HG03439 (cell line): ENCODE results near the gene FADS2.

Experiments
- ATAC-seq: cut with Tn5 transposase; IDR thresholded peaks from one replicate; pipeline ENCODE4 v1.9.1; 2021; ENCODE audit warnings: mild to moderate bottlenecking, moderate library complexity; ENCODE audit not compliant: unreplicated experiment

Gene FADS2

DNA sequence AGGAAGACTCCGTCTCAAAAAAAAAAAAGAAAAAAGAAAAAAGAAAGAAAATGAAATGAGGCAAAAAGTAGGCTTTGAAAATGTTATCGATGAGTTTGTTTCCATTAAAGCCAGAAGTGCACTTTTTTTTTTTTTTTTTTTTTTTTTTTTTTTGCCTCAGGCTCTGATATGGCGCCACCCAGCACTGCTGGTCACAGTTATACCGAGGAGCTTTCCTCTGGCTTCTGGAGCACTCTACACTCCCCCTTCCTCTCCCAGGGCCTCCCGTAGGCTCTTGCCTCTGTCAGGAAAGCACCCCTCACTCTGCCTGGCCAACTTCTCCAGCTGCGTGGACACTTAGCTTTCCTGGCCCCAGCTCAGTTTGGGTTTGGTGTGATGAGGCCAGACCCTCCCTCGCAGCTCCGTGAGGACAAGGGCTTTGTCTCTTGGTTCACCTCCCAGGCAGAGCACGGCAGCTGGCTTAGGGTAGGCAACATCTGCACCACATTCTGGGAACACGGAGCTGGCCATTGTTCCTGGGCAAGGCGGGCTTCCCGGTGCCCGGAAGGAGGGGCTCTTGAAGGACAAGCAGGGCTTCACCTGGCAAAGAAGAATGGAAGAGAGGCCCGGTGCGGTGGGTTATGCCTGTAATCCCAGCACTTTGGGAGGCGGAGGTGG is 16.9 kb downstream of the FADS2 start:
- no peak for ATAC-seq

DNA sequence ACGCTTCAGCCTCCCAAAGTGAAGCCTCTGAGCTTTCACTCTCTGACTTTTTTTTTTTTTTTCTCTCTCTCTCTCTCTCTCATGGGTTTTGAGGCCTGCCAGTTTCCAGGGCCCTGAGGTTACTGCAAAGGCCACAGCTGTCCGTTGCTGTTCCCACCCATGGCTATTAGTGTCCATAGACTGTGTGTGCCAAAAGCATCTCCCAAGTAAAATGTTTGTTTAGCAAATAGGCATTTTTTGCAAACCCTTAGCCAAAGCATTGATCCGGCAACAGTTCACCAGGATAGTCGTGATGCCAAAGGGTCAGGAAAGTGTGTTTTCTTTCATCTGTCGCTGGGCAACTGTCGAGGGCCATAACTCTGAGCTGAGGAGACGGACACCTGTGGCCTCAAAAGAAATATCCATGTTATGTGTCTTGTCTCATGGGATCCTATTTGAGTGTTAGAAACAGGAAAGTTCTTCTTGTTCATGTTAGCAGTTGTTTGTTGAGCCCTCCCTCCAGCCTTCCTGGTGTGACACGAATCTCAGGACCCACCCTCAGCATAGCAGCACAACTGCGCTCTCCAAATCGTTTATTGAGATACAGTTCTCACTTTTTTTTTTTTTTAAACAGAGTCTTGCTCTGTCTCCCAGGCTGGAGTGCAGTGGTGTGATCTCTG is 18.4 kb downstream of the FADS2 start:
- ATAC-seq, result no peak

DNA sequence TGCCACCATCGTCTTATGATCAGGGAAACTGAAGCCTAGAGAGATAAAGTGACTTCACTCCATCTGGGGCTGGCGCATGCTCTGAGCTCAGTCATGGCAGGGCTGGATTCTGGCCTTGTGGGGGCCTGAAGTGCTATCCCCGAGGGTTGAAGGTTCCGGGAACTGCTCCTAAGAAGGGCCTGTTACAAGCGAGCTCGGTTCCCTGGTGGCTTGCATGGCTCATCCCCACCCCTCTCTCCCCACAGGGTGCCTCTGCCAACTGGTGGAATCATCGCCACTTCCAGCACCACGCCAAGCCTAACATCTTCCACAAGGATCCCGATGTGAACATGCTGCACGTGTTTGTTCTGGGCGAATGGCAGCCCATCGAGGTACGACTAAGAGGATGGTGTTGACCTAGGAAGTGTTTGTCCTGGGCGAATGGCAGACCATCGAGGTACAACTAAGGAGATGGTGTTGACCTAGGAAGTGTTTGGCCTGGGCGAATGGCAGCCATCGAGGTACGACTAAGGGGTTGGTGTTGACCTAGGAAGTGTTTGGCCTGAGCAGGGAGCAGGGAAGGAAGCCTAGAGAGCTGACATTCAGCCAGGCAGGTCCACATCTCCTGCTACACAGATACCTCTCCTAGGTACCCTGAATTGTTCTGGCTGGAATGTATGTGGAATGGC is 19.9 kb downstream of the FADS2 start:
- ATAC-seq, result no peak

DNA sequence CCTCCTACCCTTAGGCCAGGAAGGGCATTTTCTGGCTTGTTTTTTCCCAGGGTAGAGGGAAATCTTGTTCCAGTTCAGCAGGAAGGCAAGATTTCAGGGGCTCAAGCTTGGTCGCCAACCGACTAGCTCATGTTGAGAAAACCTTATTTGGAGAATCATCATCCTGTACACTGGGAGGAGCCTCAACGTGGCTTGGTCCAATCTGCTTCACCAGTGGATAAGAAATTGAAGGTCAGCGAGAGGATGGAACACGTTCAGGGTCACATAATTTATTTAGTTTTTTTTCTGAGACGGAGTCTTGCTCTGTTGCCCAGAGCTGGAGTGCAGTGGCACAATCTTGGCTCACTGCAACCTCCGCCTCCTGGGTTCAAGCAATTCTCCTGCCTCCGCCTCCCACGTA is 20.5 kb downstream of the FADS2 start:
- ATAC-seq, result no peak

DNA sequence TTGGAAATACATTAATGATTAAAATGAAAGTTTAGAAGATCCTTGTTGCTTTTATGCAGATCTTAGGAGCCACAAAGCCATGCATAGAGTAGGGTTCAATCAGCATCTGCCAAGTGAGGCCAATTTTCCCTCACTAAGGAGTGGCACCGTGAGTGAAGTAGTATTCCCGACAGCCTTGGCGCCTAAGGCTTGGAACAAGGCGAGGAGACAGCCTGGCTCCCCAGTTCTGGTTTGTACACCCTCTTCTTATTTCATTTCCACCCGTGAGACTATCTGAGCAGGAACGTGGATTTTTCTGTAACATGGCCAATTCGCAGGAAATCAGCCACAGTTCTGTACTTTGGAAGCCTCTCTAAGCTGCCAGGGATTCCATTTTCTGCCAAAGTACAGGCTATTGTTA is 22.6 kb downstream of the FADS2 start:
- no peak for ATAC-seq

DNA sequence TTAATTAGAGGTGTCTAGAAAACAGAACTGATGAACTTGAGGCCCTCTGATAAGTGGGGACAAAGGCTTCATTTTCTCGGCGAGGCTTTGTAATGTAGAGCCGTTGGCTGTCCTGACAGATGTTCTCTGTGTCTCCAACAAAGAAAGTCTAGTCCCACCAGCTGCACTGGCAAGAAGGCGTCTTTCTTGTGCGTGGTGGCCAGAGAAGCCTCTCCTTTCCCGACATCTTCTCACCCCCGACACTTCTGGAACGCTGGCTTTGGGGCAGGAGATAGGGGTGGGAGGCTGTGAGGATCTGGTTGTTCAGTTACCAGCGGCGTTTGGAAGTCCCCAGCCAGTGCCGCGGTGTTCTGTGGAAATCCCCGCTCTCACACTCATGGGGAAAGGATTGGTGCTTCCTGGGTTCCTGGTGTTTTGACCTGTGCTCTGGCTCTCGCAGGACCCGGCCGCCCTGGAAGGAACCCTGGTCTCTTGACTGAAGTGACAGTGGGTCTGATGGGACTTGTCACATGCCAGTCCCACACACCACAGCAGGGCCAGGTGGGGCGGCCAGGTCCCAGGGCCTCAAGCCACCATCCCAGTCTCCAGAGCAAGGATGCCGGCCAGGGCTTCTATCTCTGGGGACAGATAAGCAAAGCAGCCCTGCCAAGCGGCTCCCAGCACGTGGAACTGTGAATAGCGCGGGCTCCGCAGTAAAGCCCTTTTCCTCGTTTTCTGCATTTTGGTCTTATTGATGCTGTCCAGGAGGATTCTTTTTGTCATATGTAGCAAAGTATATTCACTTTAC is 23.2 kb downstream of the FADS2 start:
- ATAC-seq, result no peak

DNA sequence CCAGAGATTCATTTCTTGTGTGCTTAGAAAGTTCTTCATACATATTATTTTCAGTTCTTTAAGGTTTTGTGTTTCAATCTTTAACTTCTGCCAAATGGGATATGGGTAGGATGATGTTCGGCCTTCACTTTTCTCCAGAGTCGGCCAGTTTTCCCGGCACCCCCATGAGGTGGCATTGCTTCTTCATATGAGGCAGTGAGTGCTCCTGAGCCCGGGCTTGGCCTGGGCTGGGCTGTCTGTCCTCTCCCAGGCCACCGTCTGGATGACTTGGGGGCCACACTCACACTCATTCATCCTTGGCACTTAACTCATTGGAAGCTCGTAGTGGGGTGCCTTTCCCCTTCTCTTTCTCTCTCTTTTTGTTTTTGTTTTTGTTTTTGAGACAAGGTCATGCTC is 23.8 kb downstream of the FADS2 start:
- ATAC-seq, result no peak

DNA sequence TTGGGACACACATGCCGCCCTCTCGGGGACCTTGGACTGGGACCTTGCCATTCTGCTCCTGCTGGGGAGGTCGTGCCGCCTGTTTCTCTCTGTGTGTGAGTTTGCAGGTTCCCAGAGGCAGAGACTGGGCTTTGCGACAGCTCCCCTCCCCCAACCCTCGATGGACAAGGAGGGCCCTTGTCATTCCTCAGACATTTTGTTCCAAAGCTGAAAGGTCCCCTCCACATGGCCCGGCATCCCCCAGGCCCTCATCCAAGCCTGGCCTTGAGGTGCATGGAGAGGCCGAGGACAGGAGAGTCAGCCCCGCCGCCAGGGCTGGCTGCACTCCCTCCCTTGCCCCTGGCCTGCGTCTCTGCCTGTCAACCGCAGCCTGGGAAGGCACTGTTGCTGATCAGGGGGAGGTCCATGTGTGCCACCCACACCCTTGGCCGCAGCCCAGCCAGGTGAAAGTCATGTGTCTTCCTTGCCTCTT is 25.6 kb downstream of the FADS2 start:
- ATAC-seq, result no peak

DNA sequence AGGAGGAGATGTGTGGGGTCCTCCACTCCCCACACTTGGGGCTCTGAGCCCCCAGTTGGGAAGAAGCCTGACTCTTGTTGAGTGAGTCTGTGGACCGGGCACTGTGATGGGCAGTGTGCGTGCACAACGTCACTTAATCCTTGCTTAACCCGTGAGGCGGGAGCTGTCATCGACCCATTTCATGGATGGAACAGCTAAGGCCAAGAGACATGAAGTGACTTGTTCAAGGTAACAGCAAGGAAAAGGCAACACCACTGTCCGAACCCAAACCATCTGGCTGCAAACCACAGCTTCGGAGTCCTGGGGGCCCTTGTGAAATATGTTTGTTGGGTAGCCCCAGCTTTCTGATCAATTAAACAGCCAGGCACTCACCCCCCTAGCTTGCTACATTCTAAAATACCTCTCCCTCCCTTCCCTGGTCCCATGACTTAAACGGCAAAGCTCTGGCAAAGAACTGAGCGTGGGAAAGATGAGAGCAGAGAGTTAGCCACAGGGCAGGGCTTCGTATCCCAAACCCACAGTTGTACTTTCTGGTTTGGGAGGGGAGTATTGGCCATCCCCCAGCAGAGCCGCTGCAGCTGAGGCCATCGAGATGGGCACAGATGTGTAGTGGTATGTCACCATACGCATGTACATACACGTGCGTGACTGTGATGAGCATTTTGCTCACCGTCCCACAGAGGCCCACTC is 26.3 kb downstream of the FADS2 start:
- no peak for ATAC-seq

DNA sequence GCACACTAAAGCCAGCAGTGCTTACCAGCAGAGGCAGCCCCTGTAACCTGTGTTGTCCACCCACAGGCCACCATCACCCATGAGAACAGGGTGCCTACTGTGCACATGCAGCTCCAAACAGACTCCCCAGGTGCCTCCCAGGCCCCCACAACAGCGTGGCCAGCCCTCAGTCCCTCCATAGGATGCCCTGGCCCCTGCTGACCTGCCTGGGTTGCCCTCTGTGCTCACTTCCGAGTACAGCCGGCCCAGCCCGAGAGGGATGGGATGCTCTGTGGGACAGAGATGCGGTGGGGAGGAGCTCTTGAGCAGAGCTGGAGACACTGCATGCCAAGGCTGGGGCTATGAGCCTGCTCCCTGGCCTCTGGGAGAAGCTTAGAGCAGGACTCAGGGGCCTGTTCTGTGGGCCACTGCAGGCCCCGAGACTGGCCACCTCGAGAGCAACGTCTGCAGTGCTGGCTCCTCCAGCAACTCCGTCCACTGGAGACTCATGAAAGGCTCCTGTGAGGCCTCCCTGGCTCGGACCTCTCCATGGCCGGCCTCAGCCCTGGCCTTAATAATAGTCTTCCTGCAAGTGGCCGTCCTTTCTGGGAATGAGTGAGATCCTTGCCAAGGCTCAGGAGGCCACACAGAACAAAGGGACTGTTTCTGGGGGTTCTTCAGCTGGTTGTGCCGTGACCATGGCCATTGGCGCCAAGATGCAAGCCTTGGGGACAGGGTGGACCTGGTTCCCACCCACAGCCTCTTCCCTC is 27.0 kb downstream of the FADS2 start:
- no peak for ATAC-seq

DNA sequence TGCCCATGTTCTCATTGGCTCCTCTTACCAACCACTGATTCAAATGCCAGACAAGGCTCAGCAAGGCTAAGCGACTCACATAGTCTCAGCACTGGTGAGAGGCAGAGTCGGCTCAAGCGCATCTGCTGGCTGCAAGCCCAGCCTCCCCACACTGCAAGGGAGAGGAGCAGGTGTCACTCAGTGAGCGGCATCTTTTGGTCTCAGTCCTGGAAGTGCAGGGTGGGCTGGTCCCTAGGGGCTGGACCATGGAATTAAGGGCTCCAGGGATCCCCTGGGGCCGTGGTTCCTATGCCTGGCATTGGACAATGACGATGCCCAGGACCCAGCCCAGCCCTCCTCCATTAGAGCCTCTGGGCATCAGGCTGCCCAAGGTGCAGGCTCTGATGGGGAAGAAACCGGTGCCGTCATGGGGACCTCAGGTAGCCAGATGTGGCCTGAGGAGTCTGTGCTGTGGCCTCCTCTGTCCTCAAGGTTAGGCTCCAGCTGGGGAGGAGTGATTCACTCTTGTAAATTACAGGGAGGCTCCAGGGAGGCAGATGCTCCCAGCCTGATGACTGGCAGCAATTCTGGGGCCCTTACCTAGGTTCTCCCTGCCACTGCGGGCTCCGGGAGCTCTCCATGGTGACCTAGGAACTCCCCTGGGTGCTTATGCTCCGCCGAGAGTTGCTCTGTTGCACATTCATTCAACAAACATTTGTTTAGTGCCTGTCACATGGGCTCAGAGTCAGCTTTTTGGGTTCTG is 28.0 kb downstream of the FADS2 start:
- no peak for ATAC-seq

DNA sequence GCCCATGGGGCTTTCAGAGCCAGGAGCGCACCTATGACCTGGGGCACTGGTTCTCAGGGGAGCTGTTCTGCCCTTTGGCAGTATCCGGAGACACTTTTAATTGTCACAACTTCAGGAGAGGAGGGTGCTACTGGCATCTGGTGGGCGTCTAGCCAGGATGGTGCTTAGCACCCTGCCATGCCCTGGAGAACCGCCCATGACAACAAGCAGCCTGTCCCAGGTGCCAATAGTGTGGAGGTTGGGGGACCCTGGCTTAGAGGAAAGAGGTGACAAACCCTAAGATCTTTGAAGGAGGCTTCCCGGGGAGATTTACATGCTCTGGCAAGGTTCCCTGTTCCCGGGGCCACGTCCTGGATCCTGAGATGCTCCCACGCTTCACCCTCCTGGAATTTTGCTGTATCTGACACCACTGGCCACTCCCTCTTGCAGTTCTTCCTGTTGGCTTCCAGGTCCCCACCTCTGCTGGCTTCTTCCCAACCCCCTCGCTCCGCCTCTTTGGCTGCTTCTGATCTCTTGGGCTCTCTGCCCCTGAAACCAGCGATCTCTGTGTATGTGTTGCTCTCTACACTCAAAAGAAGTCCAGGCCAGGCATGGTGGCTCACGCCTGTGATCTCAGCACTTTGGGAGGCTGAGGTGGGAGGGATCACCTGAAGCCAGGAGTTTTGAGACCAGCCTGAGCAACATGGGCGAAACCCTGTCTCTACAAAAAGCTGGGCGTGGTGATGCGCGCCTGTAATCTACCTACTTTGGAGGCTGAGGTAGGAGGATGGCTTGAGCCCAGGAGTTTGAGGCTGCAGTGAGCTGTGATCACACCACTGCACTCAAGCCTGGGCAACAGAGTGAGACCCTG is 32.2 kb downstream of the FADS2 start:
- ATAC-seq, result no peak

DNA sequence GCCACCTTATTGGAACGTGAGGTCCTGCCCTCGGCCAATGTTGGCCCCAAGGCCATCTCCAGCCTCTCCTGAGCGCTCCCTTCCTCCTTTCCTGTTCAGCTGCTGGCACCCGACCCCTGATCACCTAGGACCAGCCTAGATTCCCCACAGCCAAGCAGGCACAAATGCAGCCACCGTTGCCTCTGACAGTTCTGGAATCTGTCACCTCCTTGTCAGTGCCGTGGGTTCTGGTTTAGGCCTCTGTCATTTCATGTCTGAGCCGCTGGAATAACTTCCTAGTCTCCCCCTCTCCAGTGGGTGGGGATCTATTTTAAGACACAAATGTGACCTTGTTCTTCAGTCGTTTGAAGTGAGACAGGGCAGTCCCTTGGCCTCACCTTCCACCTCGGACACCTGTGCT is 33.5 kb downstream of the FADS2 start:
- ATAC-seq, result no peak

DNA sequence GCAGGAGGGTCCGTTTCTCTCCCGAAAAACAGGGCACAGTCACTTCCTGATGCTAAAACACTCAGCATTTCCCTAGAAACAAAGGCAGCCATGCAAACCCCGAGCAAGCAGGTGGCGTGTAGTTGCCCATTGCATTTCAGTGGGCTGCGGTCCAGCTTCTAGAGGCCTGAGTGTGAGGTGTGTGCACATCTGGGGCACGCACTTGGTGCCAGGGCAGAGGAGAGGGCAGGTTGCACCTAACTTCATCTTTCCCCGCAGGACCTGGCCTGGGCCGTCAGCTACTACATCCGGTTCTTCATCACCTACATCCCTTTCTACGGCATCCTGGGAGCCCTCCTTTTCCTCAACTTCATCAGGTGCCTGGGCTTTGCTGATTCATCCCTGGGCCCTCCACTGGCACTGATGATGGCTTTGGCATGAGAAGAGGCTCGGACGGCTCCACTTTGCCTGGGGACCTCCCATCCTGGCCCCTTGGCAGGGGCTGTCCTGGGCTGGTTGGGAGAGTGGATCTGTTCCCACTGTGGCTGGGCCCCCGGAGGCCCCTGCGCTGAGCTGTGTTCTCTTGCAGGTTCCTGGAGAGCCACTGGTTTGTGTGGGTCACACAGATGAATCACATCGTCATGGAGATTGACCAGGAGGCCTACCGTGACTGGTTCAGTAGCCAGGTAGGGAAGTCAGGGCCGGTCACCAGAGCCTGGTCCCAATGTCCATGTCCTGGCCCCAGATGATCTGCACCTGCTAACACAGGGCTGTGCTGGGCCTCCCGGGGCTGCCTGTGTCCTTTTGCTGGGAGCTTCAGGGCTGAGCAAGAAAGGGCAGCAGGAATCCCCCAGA is 34.8 kb downstream of the FADS2 start:
- ATAC-seq, result no peak

DNA sequence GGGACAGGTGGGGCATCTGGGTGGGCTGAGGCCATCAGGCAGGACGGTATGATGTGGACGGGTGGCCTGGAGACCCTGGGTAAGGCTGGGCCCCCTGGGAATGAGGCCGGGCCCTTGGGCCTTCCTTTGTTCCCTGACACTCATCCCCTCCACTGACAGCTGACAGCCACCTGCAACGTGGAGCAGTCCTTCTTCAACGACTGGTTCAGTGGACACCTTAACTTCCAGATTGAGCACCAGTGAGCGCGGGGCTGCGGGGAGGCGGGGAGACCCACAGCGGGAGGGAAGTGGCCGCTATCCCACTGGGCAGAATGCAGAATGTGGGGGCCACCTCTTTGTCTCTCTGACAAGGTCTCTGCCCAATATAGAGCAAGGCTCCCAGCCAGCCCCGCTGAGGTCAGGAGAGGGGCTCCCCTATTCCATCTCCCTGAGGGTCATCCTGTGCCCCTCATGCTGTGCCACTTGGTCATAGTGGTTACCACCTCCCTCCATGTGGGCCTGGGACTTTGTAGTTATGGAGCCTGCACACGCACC is 35.5 kb downstream of the FADS2 start:
- ATAC-seq, result no peak

DNA sequence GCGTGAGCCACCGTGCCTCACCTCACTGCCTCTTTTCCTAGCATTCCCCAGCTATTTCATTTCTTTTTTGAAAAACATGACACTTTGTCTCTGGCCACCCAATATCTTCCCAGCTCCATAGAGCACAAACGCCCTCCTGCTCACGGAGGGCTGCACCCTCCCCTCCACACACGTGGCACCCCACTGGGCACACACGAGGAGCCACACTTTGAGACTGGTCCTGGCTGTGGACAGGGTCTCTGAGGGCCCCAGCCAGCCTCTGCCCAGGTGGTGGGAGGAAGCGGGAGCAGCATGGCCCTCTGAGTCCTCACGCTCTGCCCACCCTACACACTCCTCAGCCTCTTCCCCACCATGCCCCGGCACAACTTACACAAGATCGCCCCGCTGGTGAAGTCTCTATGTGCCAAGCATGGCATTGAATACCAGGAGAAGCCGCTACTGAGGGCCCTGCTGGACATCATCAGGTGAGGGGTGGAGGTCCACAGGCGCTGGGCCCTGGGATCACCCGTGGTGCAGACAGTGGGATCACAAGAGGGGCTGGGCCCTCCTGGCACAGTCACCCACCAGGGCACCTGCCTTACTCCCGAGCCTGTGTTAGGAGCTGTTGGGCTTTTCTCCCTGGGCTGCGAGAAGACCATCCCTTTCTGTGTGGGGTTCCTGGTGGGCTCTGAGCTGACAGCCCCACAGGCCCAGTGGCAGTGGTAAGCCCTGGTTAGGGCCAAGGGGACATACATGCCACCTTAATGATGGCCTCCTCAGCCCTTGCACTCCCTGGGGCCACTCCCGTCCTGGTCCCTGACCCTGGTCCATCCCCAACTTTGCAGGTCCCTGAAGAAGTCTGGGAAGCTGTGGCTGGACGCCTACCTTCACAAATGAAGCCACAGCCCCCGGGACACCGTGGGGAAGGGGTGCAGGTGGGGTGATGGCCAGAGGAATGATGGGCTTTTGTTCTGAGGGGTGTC is 37.0 kb downstream of the FADS2 start:
- no peak for ATAC-seq
